Brain microvascular endothelial cell (primary cell): ENCODE measurements around the gene PLSCR2.

ENCODE experiments used
- DNase-seq: peaks from one replicate; pipeline ENCODE4 v3.0.0-alpha.2; 2020
- H3K27ac ChIP-seq: fragments of 250-450 bp; sonication (Bioruptor Pico); 2 replicates; pipeline ENCODE4 v1.5.1; 2020; ENCODE audit warnings: mild to moderate bottlenecking, moderate library complexity
- H3K27me3 ChIP-seq: fragments of 250-450 bp; sonication (Bioruptor Pico); replicated peaks from 2 replicates; pipeline ENCODE4 v1.5.1; 2020; ENCODE audit warnings: mild to moderate bottlenecking
- H3K36me3 ChIP-seq: fragments of 250-450 bp; sonication (Bioruptor Pico); replicated peaks from 2 replicates; pipeline ENCODE4 v1.5.1; 2020; ENCODE audit warnings: mild to moderate bottlenecking
- H3K4me3 ChIP-seq: 2 replicates; pipeline ENCODE4 v1.5.1; 2011; ENCODE audit warnings: low read depth, mild to moderate bottlenecking, control low read depth, low read length, moderate library complexity
- CTCF ChIP-seq: IDR thresholded peaks from 2 replicates; pipeline ENCODE4 v1.5.1; 2011; ENCODE audit warnings: low read depth, mild to moderate bottlenecking, moderate library complexity, low read length, control low read depth, inconsistent platforms; ENCODE audit errors: missing control alignments
- in situ Hi-C: cut with HindIII; loops from 2 replicates; pipeline ENCODE4 v1.10.0; 2017; ENCODE audit warnings: low sequenced_read_pairs, low pct_ligation_motif_present

Gene PLSCR2

DNA sequence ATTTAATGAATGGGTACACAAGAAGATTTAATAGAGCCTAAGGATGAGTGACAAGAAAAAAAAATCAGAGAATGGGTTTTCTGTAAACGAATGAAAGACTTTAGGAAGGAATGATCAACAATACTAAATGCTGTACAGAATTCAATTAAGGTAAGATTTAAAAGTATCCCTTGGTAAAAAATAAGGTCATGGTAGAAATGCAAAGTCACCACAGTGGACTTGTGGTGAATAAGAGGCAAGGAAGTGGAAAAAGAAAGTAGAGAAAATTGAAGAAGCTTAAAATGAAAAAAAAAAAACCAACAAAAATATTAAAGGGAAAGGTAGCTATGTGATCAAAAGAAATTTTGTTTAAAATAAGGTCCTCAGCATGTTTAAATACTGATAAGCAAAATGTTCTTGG is 82.4 kb downstream of the PLSCR2 start:
- no peak overlapping the region for H3K27ac ChIP-seq
- in situ Hi-C loops, result no loop called here
- no peaks in the 10 kb centered on the region for H3K36me3 ChIP-seq
- H3K4me3 ChIP-seq, result no peak overlapping the region
- TF ChIP-seq CTCF, result no peak
- H3K27me3 ChIP-seq, result no peaks in the 10 kb centered on the region
- no peak for DNase-seq

DNA sequence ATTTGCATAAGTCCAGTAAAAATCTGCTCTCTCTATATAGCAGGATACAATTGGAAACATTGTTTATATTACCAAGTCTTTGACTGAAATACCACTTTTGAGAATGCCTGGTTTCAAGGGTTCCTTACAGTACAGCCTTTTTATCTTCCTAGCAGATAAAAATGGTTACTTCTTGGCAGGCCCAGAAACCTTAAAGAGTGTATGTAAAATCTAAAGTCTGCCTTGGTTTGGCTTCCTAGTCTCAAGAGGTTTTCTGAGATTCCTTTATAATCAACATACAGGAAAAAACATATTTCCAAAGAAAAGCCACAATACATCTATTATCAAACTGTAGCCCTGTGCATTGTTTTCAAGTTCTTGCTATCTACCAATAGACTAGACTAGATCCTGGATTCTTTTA is 84.6 kb downstream of the PLSCR2 start:
- H3K27ac ChIP-seq, result no peak overlapping the region
- in situ Hi-C loops, result no loop called here
- H3K36me3 ChIP-seq, result no peaks in the 10 kb centered on the region
- DNase-seq, result no peak
- no peaks in the 10 kb centered on the region for H3K27me3 ChIP-seq
- no peak for TF ChIP-seq CTCF
- H3K4me3 ChIP-seq, result no peak overlapping the region
